ENCODE data around the gene POLR3GL. TPM values are rescaled to one million over a fixed set of nuclear protein-coding genes. Genes with fewer than 3 reads are reported as not detected.

Gene POLR3GL
- total and polyA plus RNA-seq, 10 of the 15 experiments (the other 5 are each of a cell fraction or from before 2014, with no cell fraction given) = 12.8 to 47.0 (median 26.6) TPM

GRCh38 chr1:145936247-145936646, 28.2 kb upstream of the POLR3GL start (continued):
- no peak for TF ChIP-seq ELK1 (IDR thresholded peaks at IDR 0.05; ENCODE audit: low read depth, low read length)
- TF ChIP-seq RELA (IDR thresholded peaks at IDR 0.05; ENCODE audit: borderline replicate concordance, partially characterized antibody) = no peak
- TF ChIP-seq JUNB (IDR thresholded peaks at IDR 0.05) = no peak
- TF ChIP-seq KAT2A (conservative IDR thresholded peaks at IDR 0.05; ENCODE audit: control insufficient read depth, low read depth, low read length) = no peak

DNA sequence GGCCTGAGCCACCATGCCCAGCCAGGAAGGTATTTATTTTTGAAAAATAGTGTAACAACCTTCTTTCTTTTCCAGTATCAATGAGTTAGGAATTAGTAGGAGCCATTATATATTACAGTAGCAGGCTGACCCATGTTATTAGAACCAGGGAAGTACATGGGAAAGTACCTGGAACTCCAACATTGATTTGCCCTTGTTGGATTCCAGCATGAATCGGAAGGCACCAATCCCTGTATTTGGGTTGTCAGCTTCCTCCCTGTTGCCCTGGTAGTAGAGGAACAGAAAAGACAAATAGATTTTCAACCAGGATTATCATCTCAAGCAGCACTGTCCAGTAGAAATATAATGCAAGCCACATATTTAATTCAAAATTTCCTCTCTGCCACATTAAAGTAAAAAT, 27.1 kb upstream of the POLR3GL start:
- Histone ChIP-seq H3K4me2 (ENCODE audit: control insufficient read depth, insufficient read depth) (no peak overlapping the region), H3K36me3 (ENCODE audit: control insufficient read depth in 2 of 2, insufficient read depth in 2 of 2, low read length in 1 of 2) (peaks cover 0 to 12% of the 10 kb centered on the region in 2 experiments; a peak in 3 of 4 replicates), H3K4me1 (ENCODE audit: control insufficient read depth, insufficient read depth, low read length) (no peaks in the 10 kb centered on the region), H3K9ac (ENCODE audit: control insufficient read depth, insufficient read depth, low read length) (no peak overlapping the region), H4K20me1 (ENCODE audit: control insufficient read depth, insufficient read depth) (no peaks in the 10 kb centered on the region), H3K27me3 (replicated peaks in 1 of 2; ENCODE audit: control insufficient read depth in 2 of 2, insufficient read depth in 2 of 2, low read length in 1 of 2) (no peaks in the 10 kb centered on the region), H3K27ac (ENCODE audit: control insufficient read depth, insufficient read depth) (no peak overlapping the region), H3K79me2 (ENCODE audit: control insufficient read depth, insufficient read depth, low read length) (no peaks in the 10 kb centered on the region), H3K4me3 (no peak overlapping the region), H2AFZ (ENCODE audit: control insufficient read depth, low read depth, low read length) (no peak overlapping the region), H3K9me3 (replicated peaks; ENCODE audit: control insufficient read depth, insufficient read depth, low read length) (no peaks in the 10 kb centered on the region)
- ChIA-PET SMC1A (ENCODE audit: uncharacterized antibody, unreplicated experiment) (interaction anchor here (3.6 kb wide), 1 partner anchor 21 kb away, joined by 9 read pairs; the partner anchor contains the start of gene LIX1L), RAD21 (ENCODE audit: unreplicated experiment) (no interaction called here), CTCF (interaction anchor here (1.2 kb wide), 1 partner anchor 10 kb away, joined by 5 read pairs; the partner anchor contains the start of gene RBM8A), POLR2A (interaction anchor here (0.6 kb wide), 1 partner anchor 9 kb away, joined by 8 read pairs; no protein-coding TSS in a partner anchor)
- ATAC-seq = no peak
- DNase-seq (ENCODE audit: low read depth, low spot score) = no peak
- FAIRE-seq = no peak
- no TSS peak for BruUV-seq (replicated peaks)
- intact Hi-C loops (cut with micrococcal nuclease; ENCODE audit: unreplicated experiment) = no loop called here
- in situ Hi-C loops (cut with MboI) = no loop called here
- WGBS (ENCODE audit: insufficient coverage, insufficient replicate concordance, low lambda C conversion rate, missing lambda C conversion rate) = 100% methylated on average over 1 of the region's 1 CpG
- TF ChIP-seq ZNF217 (IDR thresholded peaks at IDR 0.05) (no peak), NFIC (IDR thresholded peaks at IDR 0.05; ENCODE audit: low read depth, low read length) (no peak), CHD1 (IDR thresholded peaks at IDR 0.05; ENCODE audit: low read depth, low read length) (no peak), ZSCAN29 (IDR thresholded peaks at IDR 0.05) (no peak), STAT3 (IDR thresholded peaks at IDR 0.05; ENCODE audit: low read depth, low read length) (no peak), JUNB (IDR thresholded peaks at IDR 0.05) (no peak), CBX3 (IDR thresholded peaks at IDR 0.05; ENCODE audit: borderline replicate concordance, low read depth) (no peak), EGR1 (IDR thresholded peaks at IDR 0.05; ENCODE audit: borderline replicate concordance in 1 of 2, low read depth in 2 of 2, low read length in 2 of 2) (no peak), MTA2 (IDR thresholded peaks at IDR 0.05; ENCODE audit: low read depth) (no peak), NR2C2 (IDR thresholded peaks at IDR 0.05; ENCODE audit: borderline replicate concordance, control insufficient read depth, insufficient read length, low read depth) (no peak), KLF5 (IDR thresholded peaks at IDR 0.05; ENCODE audit: partially characterized antibody) (no peak), BMI1 (IDR thresholded peaks at IDR 0.05; ENCODE audit: borderline replicate concordance) (no peak), NFXL1 (IDR thresholded peaks at IDR 0.05; ENCODE audit: borderline replicate concordance) (no peak), TCF7 (IDR thresholded peaks at IDR 0.05; ENCODE audit: borderline replicate concordance) (no peak), ASH2L (IDR thresholded peaks at IDR 0.05; ENCODE audit: borderline replicate concordance, low read depth) (no peak), ESRRA (IDR thresholded peaks at IDR 0.05; ENCODE audit: low read length) (no peak), SREBF2 (IDR thresholded peaks at IDR 0.05; ENCODE audit: low read length) (no peak)
- TF ChIP-seq, protein P1, sequence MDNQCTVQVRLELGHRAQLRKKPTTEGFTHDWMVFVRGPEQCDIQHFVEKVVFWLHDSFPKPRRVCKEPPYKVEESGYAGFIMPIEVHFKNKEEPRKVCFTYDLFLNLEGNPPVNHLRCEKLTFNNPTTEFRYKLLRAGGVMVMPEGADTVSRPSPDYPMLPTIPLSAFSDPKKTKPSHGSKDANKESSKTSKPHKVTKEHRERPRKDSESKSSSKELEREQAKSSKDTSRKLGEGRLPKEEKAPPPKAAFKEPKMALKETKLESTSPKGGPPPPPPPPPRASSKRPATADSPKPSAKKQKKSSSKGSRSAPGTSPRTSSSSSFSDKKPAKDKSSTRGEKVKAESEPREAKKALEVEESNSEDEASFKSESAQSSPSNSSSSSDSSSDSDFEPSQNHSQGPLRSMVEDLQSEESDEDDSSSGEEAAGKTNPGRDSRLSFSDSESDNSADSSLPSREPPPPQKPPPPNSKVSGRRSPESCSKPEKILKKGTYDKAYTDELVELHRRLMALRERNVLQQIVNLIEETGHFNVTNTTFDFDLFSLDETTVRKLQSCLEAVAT (IDR thresholded peaks at IDR 0.05) = no peak
- TF ChIP-seq, protein P2, sequence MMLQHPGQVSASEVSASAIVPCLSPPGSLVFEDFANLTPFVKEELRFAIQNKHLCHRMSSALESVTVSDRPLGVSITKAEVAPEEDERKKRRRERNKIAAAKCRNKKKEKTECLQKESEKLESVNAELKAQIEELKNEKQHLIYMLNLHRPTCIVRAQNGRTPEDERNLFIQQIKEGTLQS (IDR thresholded peaks at IDR 0.05; ENCODE audit: borderline replicate concordance, extremely low read depth, low read depth, low read length) = no peak

Measured in GM12878 (cell line).